ENCODE results near the gene CALY. TPM values are rescaled to one million over a fixed set of nuclear protein-coding genes. Genes with fewer than 3 reads are reported as not detected.

CALY gene
- total RNA-seq, 1 donor from 2014 or later = 3.5 TPM

DNA sequence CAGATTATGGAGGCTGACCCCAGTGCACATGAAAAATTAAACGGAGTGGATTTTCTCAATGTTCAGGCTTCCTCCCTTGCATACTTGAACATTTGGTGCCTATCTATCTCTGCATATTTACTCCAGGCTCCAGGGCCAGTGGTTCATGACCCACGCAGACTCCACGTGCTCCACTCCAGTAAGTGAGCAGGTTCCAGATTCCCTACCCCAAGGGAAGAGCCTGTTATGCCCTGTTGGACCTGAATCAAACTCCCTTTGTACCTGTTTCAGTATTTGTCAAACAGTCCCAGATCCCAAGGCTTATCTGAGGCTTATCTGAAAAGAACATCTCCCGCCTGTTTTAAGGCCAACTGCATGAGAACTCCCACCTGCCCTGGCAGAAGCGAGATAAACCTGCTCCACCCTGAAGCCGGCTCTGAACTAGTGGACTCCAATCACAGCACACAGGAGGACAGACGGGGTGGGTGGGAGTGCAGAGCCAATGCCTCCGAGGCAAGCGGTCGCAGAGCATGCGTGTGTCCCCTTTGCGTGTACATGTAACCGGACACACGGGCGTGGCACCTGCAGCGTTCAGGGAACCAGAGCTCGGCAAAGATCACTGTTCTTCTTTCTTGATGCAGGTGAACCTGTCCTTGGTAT is 23.4 kb upstream of the CALY start:
- Mint-ChIP-seq H3K36me3 (ENCODE audit: unreplicated experiment) (peaks cover 14% of the 10 kb centered on the region), H3K4me3 (ENCODE audit: unreplicated experiment) (no peak overlapping the region), H3K4me1 (ENCODE audit: unreplicated experiment) (no peaks in the 10 kb centered on the region), H3K9me3 (ENCODE audit: unreplicated experiment) (no peaks in the 10 kb centered on the region), H3K27ac (ENCODE audit: unreplicated experiment) (no peak overlapping the region), H3K27me3 (ENCODE audit: unreplicated experiment) (no peaks in the 10 kb centered on the region)
- TF ChIP-seq, protein P1, sequence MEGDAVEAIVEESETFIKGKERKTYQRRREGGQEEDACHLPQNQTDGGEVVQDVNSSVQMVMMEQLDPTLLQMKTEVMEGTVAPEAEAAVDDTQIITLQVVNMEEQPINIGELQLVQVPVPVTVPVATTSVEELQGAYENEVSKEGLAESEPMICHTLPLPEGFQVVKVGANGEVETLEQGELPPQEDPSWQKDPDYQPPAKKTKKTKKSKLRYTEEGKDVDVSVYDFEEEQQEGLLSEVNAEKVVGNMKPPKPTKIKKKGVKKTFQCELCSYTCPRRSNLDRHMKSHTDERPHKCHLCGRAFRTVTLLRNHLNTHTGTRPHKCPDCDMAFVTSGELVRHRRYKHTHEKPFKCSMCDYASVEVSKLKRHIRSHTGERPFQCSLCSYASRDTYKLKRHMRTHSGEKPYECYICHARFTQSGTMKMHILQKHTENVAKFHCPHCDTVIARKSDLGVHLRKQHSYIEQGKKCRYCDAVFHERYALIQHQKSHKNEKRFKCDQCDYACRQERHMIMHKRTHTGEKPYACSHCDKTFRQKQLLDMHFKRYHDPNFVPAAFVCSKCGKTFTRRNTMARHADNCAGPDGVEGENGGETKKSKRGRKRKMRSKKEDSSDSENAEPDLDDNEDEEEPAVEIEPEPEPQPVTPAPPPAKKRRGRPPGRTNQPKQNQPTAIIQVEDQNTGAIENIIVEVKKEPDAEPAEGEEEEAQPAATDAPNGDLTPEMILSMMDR (IDR thresholded peaks at IDR 0.05) = no peak
- DNase-seq (ENCODE audit: extremely low spot score, unreplicated experiment) = no peak

- H3K36me3 Mint-ChIP-seq (ENCODE audit: unreplicated experiment) = peaks cover 9% of the 10 kb centered on the region
- no peaks in the 10 kb centered on the region for H3K4me1 Mint-ChIP-seq (ENCODE audit: unreplicated experiment)
- no peak for DNase-seq (ENCODE audit: extremely low spot score, unreplicated experiment)
- TF ChIP-seq, protein P1 (IDR thresholded peaks at IDR 0.05) = no peak
- no peaks in the 10 kb centered on the region for H3K9me3 Mint-ChIP-seq (ENCODE audit: unreplicated experiment)
- H3K27me3 Mint-ChIP-seq (ENCODE audit: unreplicated experiment) = no peaks in the 10 kb centered on the region
- no peak overlapping the region for H3K27ac Mint-ChIP-seq (ENCODE audit: unreplicated experiment)
- no peak overlapping the region for H3K4me3 Mint-ChIP-seq (ENCODE audit: unreplicated experiment)
Observed at GRCh38 chr10:133359554-133359971, 22.9 kb upstream of the CALY start.

DNA sequence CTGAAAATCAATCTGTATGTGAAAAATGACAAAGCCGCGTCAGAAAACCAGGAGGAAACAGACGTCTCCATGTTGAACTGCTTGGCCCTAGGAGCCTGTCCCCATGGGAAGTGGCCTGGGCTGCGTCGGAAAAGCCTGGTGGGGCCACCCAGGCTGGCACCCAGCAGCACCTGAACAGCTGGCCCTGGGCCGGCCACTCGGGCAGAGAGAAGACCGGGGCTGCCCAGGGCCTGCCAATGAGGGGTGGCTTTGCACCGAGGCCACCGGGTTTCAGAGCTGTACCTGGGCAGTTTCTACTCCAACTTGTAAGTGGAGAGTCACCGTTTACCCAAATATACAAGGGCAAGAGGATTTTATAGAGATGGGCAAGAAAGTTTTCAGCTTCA is 22.2 kb upstream of the CALY start:
- DNase-seq (ENCODE audit: extremely low spot score, unreplicated experiment) = no peak
- Mint-ChIP-seq H3K27me3 (ENCODE audit: unreplicated experiment) (no peaks in the 10 kb centered on the region), H3K36me3 (ENCODE audit: unreplicated experiment) (peaks cover 8% of the 10 kb centered on the region), H3K4me3 (ENCODE audit: unreplicated experiment) (peak overlapping the region; percentile 14), H3K4me1 (ENCODE audit: unreplicated experiment) (no peaks in the 10 kb centered on the region), H3K27ac (ENCODE audit: unreplicated experiment) (no peak overlapping the region), H3K9me3 (ENCODE audit: unreplicated experiment) (no peaks in the 10 kb centered on the region)
- TF ChIP-seq, protein P1 (IDR thresholded peaks at IDR 0.05) = no peak

- Mint-ChIP-seq H3K27me3 (ENCODE audit: unreplicated experiment) (no peaks in the 10 kb centered on the region), H3K4me1 (ENCODE audit: unreplicated experiment) (no peaks in the 10 kb centered on the region), H3K9me3 (ENCODE audit: unreplicated experiment) (no peaks in the 10 kb centered on the region), H3K4me3 (ENCODE audit: unreplicated experiment) (peak overlapping the region; percentile 14), H3K27ac (ENCODE audit: unreplicated experiment) (no peak overlapping the region), H3K36me3 (ENCODE audit: unreplicated experiment) (peaks cover 8% of the 10 kb centered on the region)
- TF ChIP-seq, protein P1 (IDR thresholded peaks at IDR 0.05) = no peak
- DNase-seq (ENCODE audit: extremely low spot score, unreplicated experiment) = peak; percentile 85
Observed at GRCh38 chr10:133358162-133358924, 21.6 kb upstream of the CALY start.

Data from osteocyte (in vitro differentiated cells).